ENCODE data around the gene FAM180B.
"Not testable (repeated sequence)": the region's sequence is repeated elsewhere in the genome, so short reads cannot be mapped to it uniquely, and the experiment has no call there.

Gene FAM180B

DNA sequence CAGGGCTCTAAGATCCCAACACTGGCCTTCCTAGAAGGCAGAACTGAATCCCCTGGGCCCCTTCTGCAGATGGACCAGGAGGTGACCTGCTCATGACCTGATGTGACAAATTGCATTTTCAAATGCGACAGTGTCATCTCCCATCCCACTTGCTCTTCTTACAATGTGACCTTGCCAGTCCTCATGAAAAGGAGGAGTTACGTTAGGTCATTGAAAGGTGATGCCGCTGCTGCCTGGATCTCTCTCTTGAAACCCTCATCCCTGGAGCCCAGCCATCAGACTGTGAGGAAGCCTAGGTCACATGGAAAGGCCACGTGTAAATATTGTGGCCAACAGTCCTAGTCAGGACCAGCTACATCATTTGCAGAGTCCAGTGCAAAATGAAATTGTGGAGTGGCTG is 13.4 kb downstream of the FAM180B start:
- DNase-seq: no peak

DNA sequence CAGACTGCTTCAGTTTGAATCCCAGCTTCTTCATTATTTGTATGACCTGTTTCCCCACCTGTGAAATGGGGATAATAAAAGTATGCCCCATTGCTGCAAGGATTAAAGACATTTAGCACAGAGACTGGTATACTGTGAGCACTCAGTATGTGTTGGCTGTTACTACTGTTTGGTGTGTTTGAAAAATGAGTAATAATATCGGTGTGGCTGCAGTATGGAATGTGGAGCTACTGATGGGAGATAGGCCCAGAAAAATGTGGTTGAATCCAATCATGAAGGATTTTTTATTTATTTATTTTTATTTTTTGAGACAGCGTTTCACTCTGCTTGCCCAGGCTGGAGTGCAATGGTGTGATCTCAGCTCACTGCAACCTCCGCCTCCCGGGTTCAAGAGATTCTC is 16.8 kb downstream of the FAM180B start:
- no peak for DNase-seq

DNA sequence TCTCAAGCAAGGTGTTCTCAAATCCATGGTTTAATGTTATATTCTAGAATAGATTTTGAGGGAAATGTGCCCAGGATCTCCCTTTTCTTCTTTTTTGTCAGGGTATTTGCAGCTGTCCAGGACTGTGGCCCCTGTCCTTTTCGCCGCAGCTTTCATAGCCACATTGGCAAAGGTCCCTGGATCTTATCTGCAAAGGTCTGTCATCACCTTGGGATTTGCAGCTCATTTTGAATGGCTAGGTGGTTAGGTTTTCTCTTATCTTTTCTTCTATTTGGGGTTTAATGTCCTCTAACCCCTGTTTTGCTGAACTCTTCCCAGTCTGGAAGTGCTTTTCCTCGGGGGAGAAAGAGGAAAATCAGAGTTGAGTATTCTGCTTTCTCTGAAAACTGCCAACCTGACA is 19.4 kb downstream of the FAM180B start:
- no peak for DNase-seq

DNA sequence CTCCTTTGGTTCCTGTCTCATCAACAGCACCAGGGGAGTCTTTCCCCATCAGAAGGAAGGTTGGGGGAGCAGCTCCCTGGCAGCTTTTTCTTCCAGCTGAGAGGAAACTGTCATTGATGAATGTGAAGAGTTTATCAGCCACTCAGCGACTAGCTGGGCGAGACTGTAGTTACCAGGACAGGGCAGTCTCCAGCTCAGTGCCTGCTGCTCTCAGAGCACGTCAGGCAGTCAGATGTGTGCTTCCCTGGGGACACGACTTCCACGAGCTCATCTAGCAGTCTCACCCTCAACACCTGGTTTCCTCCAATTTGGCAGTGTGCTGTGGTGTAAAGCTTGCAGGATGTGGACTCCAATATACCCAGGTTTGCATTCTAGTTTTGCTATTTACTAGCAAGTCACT is 20.3 kb downstream of the FAM180B start:
- DNase-seq: no peak

DNA sequence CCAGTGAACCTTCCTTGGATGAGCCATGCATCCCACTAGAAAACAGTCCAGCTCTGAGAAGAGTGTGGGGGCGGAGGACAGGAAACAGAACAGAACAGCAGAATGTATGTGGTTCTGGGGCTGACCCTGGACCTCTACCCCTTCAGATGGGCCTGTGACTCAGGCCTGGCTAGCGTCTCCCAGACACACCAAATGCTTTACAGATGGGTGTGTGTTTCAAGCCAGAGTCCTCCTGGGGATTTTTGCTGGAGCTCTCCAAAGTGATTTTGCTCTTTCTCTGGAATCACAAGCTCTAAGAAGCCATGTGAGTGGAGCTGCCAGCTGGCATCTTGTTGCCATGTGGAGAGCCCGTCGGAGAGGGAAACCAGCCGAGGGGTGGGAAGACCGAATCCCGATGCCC is 20.9 kb downstream of the FAM180B start:
- no peak for DNase-seq

DNA sequence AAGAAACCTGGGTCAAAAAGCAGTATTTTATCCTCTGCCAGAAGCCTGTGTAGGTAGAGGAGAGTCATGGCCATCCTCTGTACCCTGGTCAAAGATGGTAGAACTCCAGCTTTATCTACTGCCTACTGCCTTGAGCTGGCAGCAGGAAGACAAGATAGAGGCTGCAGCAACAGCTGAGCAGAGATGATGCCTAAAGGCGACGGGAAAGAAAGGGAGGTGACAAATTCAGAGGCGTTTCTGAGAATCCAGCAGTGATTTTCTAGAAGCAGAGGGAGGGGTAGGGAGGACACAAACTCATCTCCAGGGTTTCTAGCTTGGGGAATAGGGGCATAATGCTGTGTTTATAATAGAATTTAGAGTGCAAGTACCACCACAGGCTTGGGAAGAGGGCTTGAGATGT is 23.2 kb downstream of the FAM180B start:
- DNase-seq: no peak

DNA sequence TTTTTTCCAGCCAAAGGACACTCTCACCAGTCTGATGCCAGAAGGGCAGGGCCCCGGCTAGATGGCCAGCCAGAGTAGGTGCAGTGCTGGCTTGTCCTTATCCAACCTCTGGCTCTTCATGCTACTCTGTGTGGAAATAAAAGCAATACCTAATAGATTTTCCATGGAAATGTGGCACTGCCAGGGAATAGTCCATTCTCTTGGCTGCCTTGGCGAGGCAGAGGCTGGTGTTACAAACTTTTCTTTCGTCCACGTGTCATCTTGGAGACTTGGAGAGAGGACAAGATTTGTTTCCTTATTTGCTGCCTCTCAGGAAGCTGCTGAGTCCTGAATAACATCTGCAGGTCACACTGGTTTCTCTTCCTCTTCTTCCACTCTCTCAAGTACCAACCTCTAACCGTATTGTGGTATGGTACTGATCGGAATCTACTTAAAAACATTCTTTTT is 24.9 kb downstream of the FAM180B start:
- DNase-seq: no peak

DNA sequence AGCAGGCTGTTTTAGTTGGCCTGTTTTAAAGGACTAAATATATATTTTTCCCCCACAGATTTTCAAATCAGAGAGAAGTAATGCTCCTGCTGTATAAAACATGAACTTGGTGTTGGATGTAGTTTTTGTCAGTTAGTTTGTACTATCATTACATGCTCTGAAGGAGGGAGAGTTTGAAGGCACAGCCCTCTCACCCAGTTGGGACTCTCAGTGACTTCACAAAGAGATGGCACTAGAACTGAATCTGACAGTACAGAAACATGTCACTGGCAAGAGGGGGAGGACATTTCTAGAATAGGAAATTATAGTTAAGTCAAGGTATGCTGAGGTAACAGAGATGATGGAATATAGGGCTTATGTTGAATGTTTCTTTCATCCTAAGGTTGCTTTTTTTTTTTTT is 28.8 kb downstream of the FAM180B start:
- DNase-seq: no peak

DNA sequence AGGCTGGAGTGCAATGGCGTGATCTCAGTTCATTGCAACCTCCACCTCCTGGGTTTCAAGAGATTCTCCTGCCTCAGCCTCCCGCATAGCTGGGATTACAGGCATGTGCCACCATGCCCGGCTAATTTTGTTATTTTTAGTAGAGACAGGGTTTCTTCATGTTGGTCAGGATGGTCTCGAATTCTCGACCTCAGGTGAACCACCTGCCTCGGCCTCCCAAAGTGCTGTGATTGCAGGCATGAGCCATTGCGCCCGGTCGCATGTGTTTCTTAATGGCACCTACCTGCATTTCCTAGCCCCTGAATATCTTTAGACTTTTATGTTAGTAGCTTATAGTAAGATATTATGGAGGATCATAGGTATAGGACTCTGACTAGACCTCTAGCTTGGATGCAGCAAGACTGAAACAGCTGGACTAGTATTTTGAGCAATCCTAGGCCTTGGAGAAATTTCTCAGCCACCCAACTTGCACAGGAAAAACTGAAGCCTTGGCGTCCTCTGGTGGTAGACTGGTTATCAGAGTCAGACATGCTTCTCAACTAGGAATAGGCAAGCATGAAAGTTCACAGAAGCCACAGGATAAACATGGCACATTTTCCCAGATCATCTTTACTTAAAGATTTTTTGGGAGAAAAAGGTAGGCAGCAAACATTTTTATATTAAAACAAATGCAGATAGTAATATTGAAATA is 30.4 kb downstream of the FAM180B start:
- DNase-seq: no peak

DNA sequence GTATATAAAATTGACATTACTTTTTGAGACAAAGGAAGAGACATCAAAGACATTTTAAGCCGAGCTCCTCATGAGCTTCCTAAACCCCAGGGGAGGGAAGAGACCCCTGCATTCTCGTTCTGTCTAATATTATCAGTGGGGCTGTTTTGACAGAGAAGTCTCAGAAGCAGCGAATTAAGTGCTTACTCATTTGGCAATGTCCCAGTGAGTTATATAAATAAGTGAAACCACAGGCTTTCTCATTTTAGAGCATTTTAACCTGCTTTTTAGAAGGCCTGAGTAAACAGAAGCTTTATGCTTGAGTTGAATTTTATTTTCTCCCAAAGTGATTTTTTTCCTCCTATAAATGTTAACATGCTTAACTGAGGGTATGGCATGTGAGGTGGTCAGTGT is 30.9 kb downstream of the FAM180B start:
- DNase-seq: no peak

DNA sequence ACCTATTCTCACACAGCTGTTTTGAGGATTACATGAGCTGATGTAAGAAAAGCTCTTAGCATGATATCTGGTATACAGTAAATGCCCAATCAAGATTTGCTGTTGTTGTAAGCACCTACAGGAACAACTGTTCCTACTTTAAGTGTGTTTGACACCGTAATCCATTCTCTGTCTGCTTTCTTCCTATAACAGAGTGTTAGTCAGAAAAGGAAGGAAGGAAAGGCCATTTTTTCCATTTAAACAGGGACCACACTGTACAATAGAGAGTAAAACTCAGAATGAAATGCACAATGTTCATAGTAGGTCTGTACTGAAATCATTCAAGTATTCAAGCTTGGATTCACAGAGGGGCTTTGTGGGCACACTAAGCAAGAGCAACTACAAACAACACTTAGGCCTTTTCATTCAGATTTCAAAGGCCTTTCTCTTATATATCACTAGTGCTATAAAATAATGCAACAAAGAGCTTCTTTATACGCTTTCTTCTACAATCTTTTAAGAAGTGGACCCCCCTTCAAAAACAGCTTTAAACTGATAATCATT is 34.4 kb downstream of the FAM180B start:
- DNase-seq: no peak

DNA sequence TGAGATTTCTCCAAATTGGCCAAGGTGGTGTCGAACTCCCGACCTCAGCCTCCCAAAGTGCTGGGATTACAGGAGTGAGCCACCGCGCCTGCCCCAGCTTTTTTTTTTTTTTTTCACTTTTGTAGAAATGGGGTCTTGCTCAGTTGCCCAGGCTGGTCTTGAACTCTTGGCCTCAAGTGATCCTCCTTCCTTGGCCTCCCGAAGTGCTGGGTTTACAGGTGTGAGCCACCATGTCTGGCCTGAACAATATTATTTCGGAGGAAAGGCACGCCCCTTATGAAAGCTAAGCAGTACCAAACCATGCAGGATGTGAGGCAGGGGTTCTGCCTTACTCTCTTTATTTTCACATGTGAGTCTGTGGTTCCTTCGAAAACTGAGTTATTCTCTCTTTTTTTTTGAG is 39.8 kb downstream of the FAM180B start:
- no peak for DNase-seq

DNA sequence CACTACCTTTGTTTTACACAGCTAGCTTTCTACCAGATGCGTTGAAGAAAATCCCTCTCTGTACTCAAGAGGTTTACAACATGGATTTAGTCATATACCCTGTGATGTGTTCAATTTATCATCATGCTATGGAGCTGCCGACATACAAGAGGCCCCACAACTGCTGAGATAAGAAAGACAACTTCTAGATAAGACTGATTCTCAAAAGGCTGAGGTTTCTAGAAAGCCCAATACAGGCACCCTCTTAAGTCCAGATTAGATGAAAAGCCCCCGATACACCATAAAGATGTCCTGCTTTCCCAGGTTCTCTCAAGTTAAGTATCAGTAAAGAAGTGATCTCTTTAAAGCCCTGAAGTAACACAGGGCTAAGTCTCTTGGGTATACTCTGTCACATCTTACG is 41.5 kb downstream of the FAM180B start:
- DNase-seq: no peak

DNA sequence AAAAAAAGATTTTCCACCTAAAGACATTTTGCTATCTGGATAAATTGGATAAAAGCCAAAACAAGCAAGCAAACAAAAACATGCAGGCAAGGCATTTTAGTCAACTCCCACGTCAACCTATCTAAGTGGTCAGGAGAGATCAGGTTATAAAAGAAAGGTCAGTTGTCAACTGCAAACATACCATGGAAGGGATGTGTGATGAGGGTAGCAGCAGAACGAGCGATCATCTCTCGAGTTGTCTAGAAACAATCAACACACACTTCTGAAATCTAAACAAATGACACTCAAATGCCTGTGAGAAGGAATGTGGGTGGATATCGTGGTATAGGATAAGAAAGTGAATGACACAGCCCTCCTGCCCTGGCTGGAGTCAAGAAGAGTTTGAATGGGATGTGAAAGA is 45.0 kb downstream of the FAM180B start:
- no peak for DNase-seq

DNA sequence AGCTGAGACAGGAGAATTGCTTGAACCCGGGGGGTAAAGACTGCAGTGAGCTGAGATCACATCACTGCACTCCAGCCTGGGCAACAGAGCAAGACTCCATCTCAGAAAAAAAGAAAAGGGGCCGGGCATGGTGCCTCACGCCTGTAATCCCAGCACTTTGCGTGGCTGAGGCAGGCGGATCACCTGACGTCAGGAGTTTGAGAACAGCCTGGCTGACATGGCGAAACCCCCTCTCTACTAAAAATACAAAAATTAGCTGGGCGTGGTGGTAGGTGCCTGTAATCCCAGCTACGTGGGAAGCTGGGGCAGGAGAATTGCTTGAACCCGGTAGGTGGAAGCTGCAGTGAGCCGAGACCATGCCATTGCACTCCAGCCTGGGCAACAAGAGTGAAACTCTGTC is 49.9 kb downstream of the FAM180B start:
- DNase-seq: not testable (repeated sequence)

Data from stimulated activated CD4-positive, alpha-beta T cell treated with anti-CD3 and anti-CD28 coated beads, Interleukin-4, amount 100 ng/mL, for 1 hour (primary cell).